Mammary epithelial cell (primary cell): ENCODE measurements around the gene AKT3.

Source experiments
- CTCF ChIP-seq, 2 donors: IDR thresholded peaks in 1 of 2; conservative IDR thresholded peaks in 1 of 2; 2 replicates each; pipeline ENCODE4 v1.5.1; 2011 to 2012; ENCODE audit warnings: inconsistent platforms in 2 of 2, low read length in 2 of 2, mild to moderate bottlenecking in 2 of 2, control low read depth in 1 of 2, low read depth in 1 of 2; ENCODE audit not compliant: insufficient read depth in 1 of 2; ENCODE audit errors: extremely low read depth in 1 of 2
- EZH2 ChIP-seq: IDR thresholded peaks from 2 replicates; pipeline ENCODE4 v1.6.1; 2012; ENCODE audit warnings: low read length, inconsistent platforms, borderline replicate concordance

GRCh38 chr1:243819438-243819839, 30.6 kb downstream of the AKT3 start:
- TF ChIP-seq CTCF (conservative IDR thresholded peaks at IDR 0.05 in 1 of 2, IDR thresholded peaks at IDR 0.05 in 1 of 2; ENCODE audit: extremely low read depth in 1 of 2, insufficient read depth in 1 of 2, low read depth in 1 of 2, low read length in 2 of 2): no peak
- no peak for TF ChIP-seq EZH2
